ENCODE results near the gene RGS9BP. TPM values are rescaled to one million over a fixed set of nuclear protein-coding genes. Genes with fewer than 3 reads are reported as not detected.

Gene RGS9BP
- total RNA-seq, 1 donor from 2014 or later: not detected

DNA sequence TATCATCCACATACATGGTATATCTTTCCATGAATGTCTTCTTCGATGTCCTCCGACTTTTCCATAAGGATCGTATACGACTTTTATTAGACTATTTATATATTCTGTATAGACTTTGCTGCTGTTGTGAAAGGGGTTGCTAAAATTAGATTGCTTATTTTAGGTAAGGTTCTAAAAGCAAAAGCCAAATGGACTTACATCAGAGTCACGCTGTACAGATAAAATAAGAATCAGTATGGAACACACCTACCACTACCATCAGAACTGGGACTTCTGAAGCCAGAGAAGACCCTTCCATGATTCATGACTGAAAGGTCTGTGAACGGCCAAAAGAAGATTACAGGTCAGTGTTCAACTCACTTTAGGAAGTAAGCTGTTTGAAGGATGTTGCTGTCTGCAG is 9.6 kb upstream of the RGS9BP start:
- Mint-ChIP-seq H3K36me3 (ENCODE audit: low read depth, unreplicated experiment) (no peaks in the 10 kb centered on the region), H3K4me1 (ENCODE audit: unreplicated experiment) (no peaks in the 10 kb centered on the region)
- no peak for DNase-seq (ENCODE audit: low spot score)

DNA sequence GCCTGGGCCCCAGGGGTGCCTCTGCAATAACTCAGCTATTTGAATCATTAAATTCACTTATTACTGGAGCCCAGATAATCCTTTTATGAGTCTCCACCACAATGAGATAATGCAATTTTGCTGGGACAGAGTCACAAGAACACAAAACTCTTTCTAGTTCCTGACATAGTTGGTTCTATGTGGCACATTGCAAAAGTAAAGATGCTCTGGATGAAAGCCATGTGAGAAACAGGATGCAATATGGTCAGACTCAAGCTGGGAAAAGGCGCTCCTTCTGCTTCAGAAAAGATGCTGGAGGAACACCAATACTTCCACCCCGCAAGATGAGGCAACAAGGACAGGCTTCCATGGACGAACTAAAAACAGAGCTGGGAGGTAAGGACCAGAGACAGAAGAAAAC is 6.3 kb upstream of the RGS9BP start:
- peaks cover 10% of the 10 kb centered on the region for H3K4me1 Mint-ChIP-seq (ENCODE audit: unreplicated experiment)
- H3K4me3 Mint-ChIP-seq (ENCODE audit: unreplicated experiment): peak overlapping the region; percentile 67
- no peak overlapping the region for H3K27ac Mint-ChIP-seq (ENCODE audit: unreplicated experiment)
- H3K36me3 Mint-ChIP-seq (ENCODE audit: low read depth, unreplicated experiment): no peaks in the 10 kb centered on the region
- DNase-seq (ENCODE audit: low spot score): no peak
- H3K27me3 Mint-ChIP-seq (ENCODE audit: unreplicated experiment): peaks cover 13% of the 10 kb centered on the region
- TF ChIP-seq, protein P1, sequence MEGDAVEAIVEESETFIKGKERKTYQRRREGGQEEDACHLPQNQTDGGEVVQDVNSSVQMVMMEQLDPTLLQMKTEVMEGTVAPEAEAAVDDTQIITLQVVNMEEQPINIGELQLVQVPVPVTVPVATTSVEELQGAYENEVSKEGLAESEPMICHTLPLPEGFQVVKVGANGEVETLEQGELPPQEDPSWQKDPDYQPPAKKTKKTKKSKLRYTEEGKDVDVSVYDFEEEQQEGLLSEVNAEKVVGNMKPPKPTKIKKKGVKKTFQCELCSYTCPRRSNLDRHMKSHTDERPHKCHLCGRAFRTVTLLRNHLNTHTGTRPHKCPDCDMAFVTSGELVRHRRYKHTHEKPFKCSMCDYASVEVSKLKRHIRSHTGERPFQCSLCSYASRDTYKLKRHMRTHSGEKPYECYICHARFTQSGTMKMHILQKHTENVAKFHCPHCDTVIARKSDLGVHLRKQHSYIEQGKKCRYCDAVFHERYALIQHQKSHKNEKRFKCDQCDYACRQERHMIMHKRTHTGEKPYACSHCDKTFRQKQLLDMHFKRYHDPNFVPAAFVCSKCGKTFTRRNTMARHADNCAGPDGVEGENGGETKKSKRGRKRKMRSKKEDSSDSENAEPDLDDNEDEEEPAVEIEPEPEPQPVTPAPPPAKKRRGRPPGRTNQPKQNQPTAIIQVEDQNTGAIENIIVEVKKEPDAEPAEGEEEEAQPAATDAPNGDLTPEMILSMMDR (IDR thresholded peaks at IDR 0.05; ENCODE audit: unreplicated experiment): no peak
- H3K9me3 Mint-ChIP-seq (ENCODE audit: unreplicated experiment): no peaks in the 10 kb centered on the region

More for the DNA sequence above, 9.6 kb upstream of the RGS9BP start:
- Mint-ChIP-seq H3K9me3 (ENCODE audit: unreplicated experiment) (no peaks in the 10 kb centered on the region), H3K27me3 (ENCODE audit: unreplicated experiment) (peaks cover 3% of the 10 kb centered on the region), H3K27ac (ENCODE audit: unreplicated experiment) (no peak overlapping the region), H3K4me3 (ENCODE audit: unreplicated experiment) (no peak overlapping the region)
- TF ChIP-seq, protein P1 (IDR thresholded peaks at IDR 0.05; ENCODE audit: unreplicated experiment): no peak

DNA sequence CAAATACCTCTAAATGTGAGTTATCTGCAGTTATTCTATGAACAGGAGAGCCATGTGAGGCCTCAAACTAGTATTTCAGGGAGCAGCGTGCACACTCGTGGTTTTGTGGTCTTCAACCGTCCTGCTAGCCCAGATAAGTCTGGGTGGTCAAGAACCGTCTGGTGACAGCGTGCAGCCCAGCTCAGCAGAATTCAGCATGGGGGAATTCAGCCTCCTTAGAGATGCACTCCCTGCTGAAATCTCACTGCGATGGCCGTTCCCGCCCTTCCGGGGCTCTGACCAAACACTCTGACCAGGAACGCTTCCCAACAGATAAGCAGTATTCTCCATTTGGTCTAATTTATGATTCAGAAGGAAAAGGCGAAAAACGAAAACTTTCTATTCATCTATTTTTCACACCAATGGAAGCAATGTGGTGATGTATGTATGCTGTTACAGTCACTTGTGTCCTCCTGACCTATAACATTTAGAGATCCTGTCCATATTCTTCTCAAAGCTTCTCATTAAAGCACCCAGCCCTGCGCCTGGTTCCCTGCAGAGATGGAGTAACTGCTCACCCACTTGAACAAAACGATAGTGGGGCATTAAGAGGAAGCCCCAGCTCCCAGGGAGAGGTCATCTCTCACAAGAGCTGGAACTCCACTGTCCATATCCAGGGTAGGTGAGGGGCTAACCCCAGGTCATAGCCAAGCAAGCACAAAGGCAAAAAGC is 3.6 kb upstream of the RGS9BP start:
- Mint-ChIP-seq H3K36me3 (ENCODE audit: low read depth, unreplicated experiment) (no peaks in the 10 kb centered on the region), H3K4me3 (ENCODE audit: unreplicated experiment) (no peak overlapping the region), H3K27me3 (ENCODE audit: unreplicated experiment) (peaks cover 14% of the 10 kb centered on the region), H3K9me3 (ENCODE audit: unreplicated experiment) (no peaks in the 10 kb centered on the region), H3K4me1 (ENCODE audit: unreplicated experiment) (peaks cover 10% of the 10 kb centered on the region), H3K27ac (ENCODE audit: unreplicated experiment) (no peak overlapping the region)
- TF ChIP-seq, protein P1 (IDR thresholded peaks at IDR 0.05; ENCODE audit: unreplicated experiment): no peak
- no peak for DNase-seq (ENCODE audit: low spot score)

DNA sequence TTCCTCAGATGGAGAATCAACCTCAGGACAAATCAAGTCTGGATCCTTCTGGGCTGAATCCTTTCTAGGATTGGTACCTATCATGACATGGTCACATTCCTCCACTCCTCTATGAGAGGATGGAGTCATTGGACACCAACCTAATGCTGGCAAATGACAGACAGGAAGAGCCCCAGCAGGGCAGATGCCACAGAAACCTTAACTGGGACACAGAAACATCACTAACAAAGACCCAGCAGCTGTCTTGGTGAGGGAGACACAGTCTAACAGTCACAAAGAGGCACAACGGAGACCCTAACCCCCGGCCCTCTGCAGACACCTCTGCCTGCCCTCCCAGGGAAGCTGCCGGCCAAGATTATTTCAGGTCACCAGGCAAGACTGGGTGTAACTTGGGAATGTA is 2.8 kb upstream of the RGS9BP start:
- no peaks in the 10 kb centered on the region for H3K9me3 Mint-ChIP-seq (ENCODE audit: unreplicated experiment)
- peaks cover 19% of the 10 kb centered on the region for H3K27me3 Mint-ChIP-seq (ENCODE audit: unreplicated experiment)
- no peak for DNase-seq (ENCODE audit: low spot score)
- TF ChIP-seq, protein P1 (IDR thresholded peaks at IDR 0.05; ENCODE audit: unreplicated experiment): no peak
- no peak overlapping the region for H3K4me3 Mint-ChIP-seq (ENCODE audit: unreplicated experiment)
- peaks cover 15% of the 10 kb centered on the region for H3K4me1 Mint-ChIP-seq (ENCODE audit: unreplicated experiment)
- no peaks in the 10 kb centered on the region for H3K36me3 Mint-ChIP-seq (ENCODE audit: low read depth, unreplicated experiment)
- no peak overlapping the region for H3K27ac Mint-ChIP-seq (ENCODE audit: unreplicated experiment)

DNA sequence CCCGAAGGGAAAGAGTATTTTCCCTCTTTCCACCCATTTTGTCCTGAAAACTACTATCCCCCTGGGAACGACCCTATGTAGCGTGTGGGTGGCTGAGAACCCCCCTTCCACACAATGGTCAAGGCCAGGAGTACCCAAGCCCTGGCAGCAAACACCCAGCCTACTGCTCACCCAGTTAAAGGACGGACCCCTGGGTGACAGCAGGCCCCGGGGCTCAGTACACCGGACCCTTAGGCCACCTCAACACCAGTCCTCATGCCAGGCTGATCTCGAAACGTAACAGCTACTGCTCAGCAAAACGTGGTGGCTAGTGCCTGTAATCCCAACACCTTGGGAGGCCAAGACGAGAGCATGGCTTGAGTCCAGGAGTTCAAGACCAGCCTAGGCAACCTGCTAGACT is 2.1 kb upstream of the RGS9BP start:
- TF ChIP-seq, protein P1 (IDR thresholded peaks at IDR 0.05; ENCODE audit: unreplicated experiment): no peak
- H3K4me1 Mint-ChIP-seq (ENCODE audit: unreplicated experiment): peaks cover 15% of the 10 kb centered on the region
- peaks cover 19% of the 10 kb centered on the region for H3K27me3 Mint-ChIP-seq (ENCODE audit: unreplicated experiment)
- H3K9me3 Mint-ChIP-seq (ENCODE audit: unreplicated experiment): no peaks in the 10 kb centered on the region
- H3K27ac Mint-ChIP-seq (ENCODE audit: unreplicated experiment): no peak overlapping the region
- DNase-seq (ENCODE audit: low spot score): no peak
- no peaks in the 10 kb centered on the region for H3K36me3 Mint-ChIP-seq (ENCODE audit: low read depth, unreplicated experiment)
- H3K4me3 Mint-ChIP-seq (ENCODE audit: unreplicated experiment): peak overlapping the region; percentile 3
